SK-N-SH treated with all-trans-retinoic acid at 6 μM for 48 hours (cell line): Measurements from ENCODE around the gene PRRC2C.

ENCODE experiments used
- ATAC-seq: fragments of 200-7000 bp; cut with Tn5 transposase; 3 replicates; pipeline ENCODE4 v1.9.1; 2020; ENCODE audit warnings: mild to moderate bottlenecking, moderate library complexity
- BACH2 ChIP-seq: fragments of 250-450 bp; sonication (Bioruptor Pico); IDR thresholded peaks from 2 replicates; pipeline ENCODE4 v1.9.0; 2021; ENCODE audit warnings: mild to moderate bottlenecking, borderline replicate concordance
- CSDC2 ChIP-seq: fragments of 250-450 bp; sonication (Bioruptor Pico); IDR thresholded peaks from 2 replicates; pipeline ENCODE4 v1.5.0; 2020; ENCODE audit warnings: mild to moderate bottlenecking, moderate library complexity
- ESRRG ChIP-seq: fragments of 250-450 bp; sonication (Bioruptor Pico); IDR thresholded peaks from 2 replicates; pipeline ENCODE4 v1.6.1; 2021; ENCODE audit warnings: mild to moderate bottlenecking
- GLIS3 ChIP-seq: fragments of 250-450 bp; sonication (Bioruptor Pico); IDR thresholded peaks from 2 replicates; pipeline ENCODE4 v1.5.0; 2020; ENCODE audit warnings: mild to moderate bottlenecking, moderate library complexity
- ISL1 ChIP-seq: fragments of 250-450 bp; sonication (Bioruptor Pico); IDR thresholded peaks from 2 replicates; pipeline ENCODE4 v2.1.2; 2022; ENCODE audit warnings: mild to moderate bottlenecking, moderate library complexity
- OSR1 ChIP-seq: fragments of 250-450 bp; sonication (Bioruptor Pico); IDR thresholded peaks from 2 replicates; pipeline ENCODE4 v1.8.0; 2022; ENCODE audit warnings: moderate library complexity, mild to moderate bottlenecking, inconsistent platforms
- PATZ1 ChIP-seq: fragments of 250-450 bp; sonication (Bioruptor Pico); IDR thresholded peaks from 2 replicates; pipeline ENCODE4 v1.8.0; 2020; ENCODE audit warnings: mild to moderate bottlenecking, moderate library complexity, borderline replicate concordance
- POU6F1 ChIP-seq: fragments of 250-450 bp; sonication (Bioruptor Pico); IDR thresholded peaks from 2 replicates; pipeline ENCODE4 v1.8.0; 2021; ENCODE audit warnings: low read depth, mild to moderate bottlenecking, moderate library complexity, borderline replicate concordance
- PPARA ChIP-seq: fragments of 250-450 bp; sonication (Bioruptor Pico); IDR thresholded peaks from 2 replicates; pipeline ENCODE4 v1.5.0; 2020; ENCODE audit warnings: mild to moderate bottlenecking, borderline replicate concordance
- RARB ChIP-seq: fragments of 250-450 bp; sonication (Bioruptor Pico); IDR thresholded peaks from 2 replicates; pipeline ENCODE4 v1.8.0; 2021; ENCODE audit warnings: mild to moderate bottlenecking, moderate library complexity
- SNAI2 ChIP-seq: fragments of 250-450 bp; sonication (Bioruptor Pico); IDR thresholded peaks from 2 replicates; pipeline ENCODE4 v1.5.0; 2020; ENCODE audit warnings: mild to moderate bottlenecking, moderate library complexity
- TCF4 ChIP-seq: fragments of 250-450 bp; sonication (Bioruptor Pico); IDR thresholded peaks from 2 replicates; pipeline ENCODE4 v1.8.0; 2021; ENCODE audit warnings: mild to moderate bottlenecking, moderate library complexity, borderline replicate concordance
- TOX ChIP-seq: fragments of 250-450 bp; sonication (Bioruptor Pico); IDR thresholded peaks from 2 replicates; pipeline ENCODE4 v1.8.0; 2021; ENCODE audit warnings: mild to moderate bottlenecking, moderate library complexity, borderline replicate concordance
- ZC3H10 ChIP-seq: fragments of 250-450 bp; sonication (Bioruptor Pico); IDR thresholded peaks from 2 replicates; pipeline ENCODE4 v1.5.1; 2021; ENCODE audit warnings: mild to moderate bottlenecking, moderate library complexity
- ZFP3 ChIP-seq: fragments of 250-450 bp; sonication (Bioruptor Pico); IDR thresholded peaks from 2 replicates; pipeline ENCODE4 v1.5.0; 2020; ENCODE audit warnings: mild to moderate bottlenecking, moderate library complexity
- ZFP30 ChIP-seq: fragments of 450-650 bp; formaldehyde crosslinking; IDR thresholded peaks from 2 replicates; pipeline ENCODE4 v1.5.0; 2022; ENCODE audit warnings: mild to moderate bottlenecking, moderate library complexity
- ZNF565 ChIP-seq: fragments of 450-650 bp; formaldehyde crosslinking; conservative IDR thresholded peaks from 2 replicates; pipeline ENCODE4 v1.5.0; 2020; ENCODE audit warnings: low read depth, mild to moderate bottlenecking, moderate library complexity
- ZNF70 ChIP-seq: fragments of 450-650 bp; formaldehyde crosslinking; IDR thresholded peaks from 2 replicates; pipeline ENCODE4 v1.5.0; 2020; ENCODE audit warnings: mild to moderate bottlenecking, moderate library complexity
- ZNF8 ChIP-seq: fragments of 450-650 bp; formaldehyde crosslinking; IDR thresholded peaks from 2 replicates; pipeline ENCODE4 v1.5.0; 2020; ENCODE audit warnings: mild to moderate bottlenecking, moderate library complexity
- TF ChIP-seq, protein P1 (sequence below): fragments of 250-450 bp; sonication (Bioruptor Pico); IDR thresholded peaks from 2 replicates; pipeline ENCODE4 v1.5.0; 2020; ENCODE audit warnings: mild to moderate bottlenecking, moderate library complexity
- TF ChIP-seq, protein P2 (sequence below): fragments of 250-450 bp; sonication (Bioruptor Pico); IDR thresholded peaks from 2 replicates; pipeline ENCODE4 v1.5.1; 2020; ENCODE audit warnings: low read depth, mild to moderate bottlenecking, moderate library complexity

The PRRC2C gene

GRCh38 chr1:171488190-171488929, 3.0 kb downstream of the PRRC2C start:
- TF ChIP-seq ESRRG (CRISPR knock-in tag), result no peak
- TF ChIP-seq ISL1 (CRISPR knock-in tag), result no peak
- no peak for TF ChIP-seq ZFP30 (CRISPR knock-in tag)
- TF ChIP-seq SNAI2 (CRISPR knock-in tag), result no peak
- TF ChIP-seq TCF4 (CRISPR knock-in tag), result no peak
- no peak for TF ChIP-seq BACH2 (CRISPR knock-in tag)
- TF ChIP-seq TOX (CRISPR knock-in tag), result no peak
- no peak for TF ChIP-seq PATZ1 (CRISPR knock-in tag)
- no peak for TF ChIP-seq RARB
- ATAC-seq, result no peak

- TF ChIP-seq GLIS3 (CRISPR knock-in tag) (no peak), ZNF70 (no peak), ZFP30 (CRISPR knock-in tag) (no peak), PPARA (CRISPR knock-in tag) (no peak), SNAI2 (CRISPR knock-in tag) (no peak), RARB (no peak), ZFP3 (CRISPR knock-in tag) (no peak), CSDC2 (CRISPR knock-in tag) (no peak), OSR1 (CRISPR knock-in tag) (no peak), ZNF565 (CRISPR knock-in tag) (no peak), PATZ1 (CRISPR knock-in tag) (no peak), ZNF8 (CRISPR knock-in tag) (no peak)
- TF ChIP-seq, protein P1, sequence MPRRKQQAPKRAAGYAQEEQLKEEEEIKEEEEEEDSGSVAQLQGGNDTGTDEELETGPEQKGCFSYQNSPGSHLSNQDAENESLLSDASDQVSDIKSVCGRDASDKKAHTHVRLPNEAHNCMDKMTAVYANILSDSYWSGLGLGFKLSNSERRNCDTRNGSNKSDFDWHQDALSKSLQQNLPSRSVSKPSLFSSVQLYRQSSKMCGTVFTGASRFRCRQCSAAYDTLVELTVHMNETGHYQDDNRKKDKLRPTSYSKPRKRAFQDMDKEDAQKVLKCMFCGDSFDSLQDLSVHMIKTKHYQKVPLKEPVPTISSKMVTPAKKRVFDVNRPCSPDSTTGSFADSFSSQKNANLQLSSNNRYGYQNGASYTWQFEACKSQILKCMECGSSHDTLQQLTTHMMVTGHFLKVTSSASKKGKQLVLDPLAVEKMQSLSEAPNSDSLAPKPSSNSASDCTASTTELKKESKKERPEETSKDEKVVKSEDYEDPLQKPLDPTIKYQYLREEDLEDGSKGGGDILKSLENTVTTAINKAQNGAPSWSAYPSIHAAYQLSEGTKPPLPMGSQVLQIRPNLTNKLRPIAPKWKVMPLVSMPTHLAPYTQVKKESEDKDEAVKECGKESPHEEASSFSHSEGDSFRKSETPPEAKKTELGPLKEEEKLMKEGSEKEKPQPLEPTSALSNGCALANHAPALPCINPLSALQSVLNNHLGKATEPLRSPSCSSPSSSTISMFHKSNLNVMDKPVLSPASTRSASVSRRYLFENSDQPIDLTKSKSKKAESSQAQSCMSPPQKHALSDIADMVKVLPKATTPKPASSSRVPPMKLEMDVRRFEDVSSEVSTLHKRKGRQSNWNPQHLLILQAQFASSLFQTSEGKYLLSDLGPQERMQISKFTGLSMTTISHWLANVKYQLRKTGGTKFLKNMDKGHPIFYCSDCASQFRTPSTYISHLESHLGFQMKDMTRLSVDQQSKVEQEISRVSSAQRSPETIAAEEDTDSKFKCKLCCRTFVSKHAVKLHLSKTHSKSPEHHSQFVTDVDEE (CRISPR knock-in tag), result no peak
- no peak for ATAC-seq
These were observed 8.7 kb downstream of the PRRC2C start for GRCh38 chr1:171494076-171494475.

- ATAC-seq, result no peak
- TF ChIP-seq, protein P2, sequence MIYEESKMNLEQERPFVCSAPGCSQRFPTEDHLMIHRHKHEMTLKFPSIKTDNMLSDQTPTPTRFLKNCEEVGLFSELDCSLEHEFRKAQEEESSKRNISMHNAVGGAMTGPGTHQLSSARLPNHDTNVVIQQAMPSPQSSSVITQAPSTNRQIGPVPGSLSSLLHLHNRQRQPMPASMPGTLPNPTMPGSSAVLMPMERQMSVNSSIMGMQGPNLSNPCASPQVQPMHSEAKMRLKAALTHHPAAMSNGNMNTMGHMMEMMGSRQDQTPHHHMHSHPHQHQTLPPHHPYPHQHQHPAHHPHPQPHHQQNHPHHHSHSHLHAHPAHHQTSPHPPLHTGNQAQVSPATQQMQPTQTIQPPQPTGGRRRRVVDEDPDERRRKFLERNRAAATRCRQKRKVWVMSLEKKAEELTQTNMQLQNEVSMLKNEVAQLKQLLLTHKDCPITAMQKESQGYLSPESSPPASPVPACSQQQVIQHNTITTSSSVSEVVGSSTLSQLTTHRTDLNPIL (CRISPR knock-in tag), result no peak
- TF ChIP-seq ISL1 (CRISPR knock-in tag), result no peak
These were observed 10.1 kb downstream of the PRRC2C start for GRCh38 chr1:171495444-171495843.

- no peak for ATAC-seq
- TF ChIP-seq BACH2 (CRISPR knock-in tag) (no peak), TCF4 (CRISPR knock-in tag) (no peak), ZC3H10 (CRISPR knock-in tag) (no peak), ESRRG (CRISPR knock-in tag) (no peak), ZNF8 (CRISPR knock-in tag) (no peak), ZFP3 (CRISPR knock-in tag) (no peak), POU6F1 (CRISPR knock-in tag) (no peak)
- TF ChIP-seq, protein P2 (CRISPR knock-in tag), result no peak
- TF ChIP-seq, protein P1 (CRISPR knock-in tag), result no peak
These were observed 15.0 kb downstream of the PRRC2C start for GRCh38 chr1:171500304-171500703.
